Prostate gland (tissue), 2 donors: ENCODE measurements around the gene MAPKAPK3. TPM values are rescaled to one million over a fixed set of nuclear protein-coding genes. Genes with fewer than 3 reads are reported as not detected.
A peak's percentile ranks its signal among the peaks of the same experiment; 100 is the strongest.

Experiments used
- DNase-seq: peaks from one replicate; pipeline ENCODE4 v3.0.0-alpha.2; 2019; ENCODE audit warnings: low spot score
- H3K27ac ChIP-seq, 2 donors: fragments of 200-600 bp; sonication (generic); 2 replicates each; pipeline ENCODE4 v1.5.1; 2017 to 2019
- H3K27me3 ChIP-seq: fragments of 200-600 bp; sonication (generic); replicated peaks from 2 replicates; pipeline ENCODE4 v1.5.1; 2019; ENCODE audit not compliant: insufficient read depth
- H3K36me3 ChIP-seq, 2 donors: fragments of 200-600 bp; sonication (generic); 1 replicate in 1 of 2; 2 replicates in 1 of 2; pipeline versions ENCODE4 v1.5.1 to v1.8.1; 2017 to 2019
- H3K4me1 ChIP-seq: fragments of 200-600 bp; sonication (generic); replicated peaks from 2 replicates; pipeline ENCODE4 v1.5.1; 2019
- H3K4me3 ChIP-seq, 2 donors: fragments of 200-600 bp; sonication (generic); 2 replicates each; pipeline ENCODE4 v1.5.1; 2017 to 2019
- H3K9me3 ChIP-seq: fragments of 200-600 bp; sonication (generic); 2 replicates; pipeline ENCODE4 v1.5.1; 2017
- CTCF ChIP-seq, 4 experiments: fragments of 200-600 bp in 2 of 4; fragments of 450-650 bp in 2 of 4; sonication (generic) in 2 of 4; IDR thresholded peaks; 1 replicate in 3 of 4; 2 replicates in 1 of 4; pipeline ENCODE4 v1.5.1; 2016 to 2019; ENCODE audit warnings: antibody characterized with exemption in 4 of 4, mild to moderate bottlenecking in 2 of 4, moderate library complexity in 2 of 4
- POLR2A ChIP-seq: fragments of 450-650 bp; IDR thresholded peaks from one replicate; pipeline ENCODE4 v1.6.1; 2016; ENCODE audit warnings: antibody characterized with exemption, mild to moderate bottlenecking
- POLR2AphosphoS5 ChIP-seq: sonication (generic); formaldehyde crosslinking; IDR thresholded peaks from one replicate; pipeline ENCODE4 v1.6.1; 2017; ENCODE audit warnings: antibody characterized with exemption
- WGBS: methylation state at CpG from one replicate; pipeline ENCODE4 v1.1.5; 2018; 5-methylcytosine and 5-hydroxymethylcytosine counted together
- intact Hi-C: fragments of 100-400 bp; cut with DNase I; formaldehyde crosslinking; loops from one replicate; pipeline ENCODE4 v1.14.2; 2022
- total RNA-seq, 2 donors: library from RNA; depleted of rRNA; stranded (reverse); fragments of >200 nt; gene quantifications; one replicate each; pipeline ENCODE4 v1.1.0, GENCODE V29; 2016

The MAPKAPK3 gene
- total RNA-seq, 2 donors from 2014 or later = 33.2 to 52.3 TPM

- no peaks in the 10 kb centered on the region for H3K27me3 ChIP-seq
- no peak overlapping the region for H3K4me3 ChIP-seq
- intact Hi-C loops = no loop called here
- no peaks in the 10 kb centered on the region for H3K36me3 ChIP-seq
- TF ChIP-seq POLR2AphosphoS5 (peak; percentile 55), CTCF (IDR thresholded peaks at IDR 0.05) (no peak)
- peaks cover 27% of the 10 kb centered on the region for H3K4me1 ChIP-seq
- WGBS = 58% methylated on average over 14 of the region's 14 CpGs
- DNase-seq = peak; percentile 43
- H3K9me3 ChIP-seq = no peaks in the 10 kb centered on the region
- H3K27ac ChIP-seq = peak overlapping the region; percentile 91 to 95
These were observed 12.0 kb upstream of the MAPKAPK3 start for GRCh38 chr3:50604628-50605588.

- no peaks in the 10 kb centered on the region for H3K9me3 ChIP-seq
- no peaks in the 10 kb centered on the region for H3K36me3 ChIP-seq
- WGBS = 49% methylated on average over 5 of the region's 5 CpGs
- peak overlapping the region; percentile 91 to 95 for H3K27ac ChIP-seq
- intact Hi-C loops = no loop called here
- H3K27me3 ChIP-seq = no peaks in the 10 kb centered on the region
- H3K4me3 ChIP-seq = no peak overlapping the region
- DNase-seq = no peak
- H3K4me1 ChIP-seq = peaks cover 17% of the 10 kb centered on the region
- TF ChIP-seq POLR2A (no peak), POLR2AphosphoS5 (no peak), CTCF (IDR thresholded peaks at IDR 0.05) (no peak)
These were observed 11.0 kb upstream of the MAPKAPK3 start for GRCh38 chr3:50605901-50606326.

GRCh38 chr3:50606596-50606995, 10.4 kb upstream of the MAPKAPK3 start:
- intact Hi-C loops = no loop called here
- H3K27ac ChIP-seq = no peak overlapping the region
- peaks cover 12% of the 10 kb centered on the region for H3K4me1 ChIP-seq

GRCh38 chr3:50607271-50608091, 9.5 kb upstream of the MAPKAPK3 start:
- intact Hi-C loops = no loop called here
- no peak for DNase-seq
- no peak overlapping the region for H3K4me3 ChIP-seq
- TF ChIP-seq POLR2AphosphoS5 (no peak), CTCF (IDR thresholded peaks at IDR 0.05) (no peak), POLR2A (no peak)
- H3K36me3 ChIP-seq = no peaks in the 10 kb centered on the region
- no peaks in the 10 kb centered on the region for H3K27me3 ChIP-seq
- no peaks in the 10 kb centered on the region for H3K9me3 ChIP-seq
- no peak overlapping the region for H3K27ac ChIP-seq
- peaks cover 6% of the 10 kb centered on the region for H3K4me1 ChIP-seq
- 73% methylated on average over 29 of the region's 29 CpGs for WGBS

More at GRCh38 chr3:50606596-50606995, 10.4 kb upstream of the MAPKAPK3 start:
- Histone ChIP-seq H3K27me3 (no peaks in the 10 kb centered on the region), H3K9me3 (no peaks in the 10 kb centered on the region), H3K4me3 (no peak overlapping the region), H3K36me3 (no peaks in the 10 kb centered on the region)
- no peak for DNase-seq
- no peak for TF ChIP-seq CTCF (IDR thresholded peaks at IDR 0.05)
- TF ChIP-seq POLR2A = no peak
- no peak for TF ChIP-seq POLR2AphosphoS5
- WGBS = 64% methylated on average over 6 of the region's 6 CpGs
